Epithelial cell of esophagus (primary cell): ENCODE results near the gene ADAMTS20.

Experiments used
- DNase-seq: peaks from one replicate; pipeline ENCODE4 v3.0.0; 2010; ENCODE audit warnings: low read depth
- H3K4me3 ChIP-seq: 2 replicates; pipeline ENCODE4 v1.5.1; 2011; ENCODE audit warnings: mild to moderate bottlenecking, low read length, control low read depth
- CTCF ChIP-seq: IDR thresholded peaks from 2 replicates; pipeline ENCODE4 v1.5.1; 2011; ENCODE audit warnings: low read depth, mild to moderate bottlenecking, low read length, control low read depth, inconsistent platforms; ENCODE audit not compliant: insufficient read depth; ENCODE audit errors: missing control alignments

Gene ADAMTS20

GRCh38 chr12:43407816-43408645, 144.0 kb downstream of the ADAMTS20 start:
- peak; percentile 10 for DNase-seq
- H3K4me3 ChIP-seq = no peak overlapping the region
- no peak for TF ChIP-seq CTCF

GRCh38 chr12:43406801-43407200, 145.2 kb downstream of the ADAMTS20 start:
- no peak overlapping the region for H3K4me3 ChIP-seq
- TF ChIP-seq CTCF = no peak
- no peak for DNase-seq

GRCh38 chr12:43402436-43402835, 149.6 kb downstream of the ADAMTS20 start:
- no peak for DNase-seq
- no peak overlapping the region for H3K4me3 ChIP-seq
- TF ChIP-seq CTCF = no peak

GRCh38 chr12:43401096-43401495, 150.9 kb downstream of the ADAMTS20 start:
- DNase-seq = no peak
- H3K4me3 ChIP-seq = no peak overlapping the region
- TF ChIP-seq CTCF = no peak

GRCh38 chr12:43396671-43397070, 155.3 kb downstream of the ADAMTS20 start:
- H3K4me3 ChIP-seq = no peak overlapping the region
- TF ChIP-seq CTCF = no peak
- DNase-seq = no peak

- no peak overlapping the region for H3K4me3 ChIP-seq
- no peak for DNase-seq
- no peak for TF ChIP-seq CTCF
Measured at GRCh38 chr12:43392116-43392515, 159.9 kb downstream of the ADAMTS20 start.

- no peak for TF ChIP-seq CTCF
- no peak for DNase-seq
Measured at GRCh38 chr12:43381879-43382278, 170.1 kb downstream of the ADAMTS20 start.

More at GRCh38 chr12:43381879-43382278, 170.1 kb downstream of the ADAMTS20 start:
- no peak overlapping the region for H3K4me3 ChIP-seq
